Left kidney (tissue), 2 donors: Measurements from ENCODE around the gene AGXT. TPM values are rescaled to one million over a fixed set of nuclear protein-coding genes. Genes with fewer than 3 reads are reported as not detected.
"Not testable (repeated sequence)": the region's sequence is repeated elsewhere in the genome, so short reads cannot be mapped to it uniquely, and the experiment has no call there.

Experiments used
- DNase-seq: peaks from one replicate; pipeline ENCODE4 v3.0.0-alpha.2; 2013
- polyA plus RNA-seq: library from polyadenylated mRNA; unstranded; fragments of 120-200 nt; gene quantifications from one replicate; pipeline ENCODE4 v1.2.1, GENCODE V29; 2013; ENCODE audit not compliant: insufficient read length

AGXT gene
- polyA plus RNA-seq, 1 donor: 0.12 TPM

GRCh38 chr2:240839152-240840143 lies 29.2 kb upstream of the AGXT start:
- DNase-seq: no peak

GRCh38 chr2:240840435-240841060 lies 28.1 kb upstream of the AGXT start:
- DNase-seq: peak; percentile 77

DNA sequence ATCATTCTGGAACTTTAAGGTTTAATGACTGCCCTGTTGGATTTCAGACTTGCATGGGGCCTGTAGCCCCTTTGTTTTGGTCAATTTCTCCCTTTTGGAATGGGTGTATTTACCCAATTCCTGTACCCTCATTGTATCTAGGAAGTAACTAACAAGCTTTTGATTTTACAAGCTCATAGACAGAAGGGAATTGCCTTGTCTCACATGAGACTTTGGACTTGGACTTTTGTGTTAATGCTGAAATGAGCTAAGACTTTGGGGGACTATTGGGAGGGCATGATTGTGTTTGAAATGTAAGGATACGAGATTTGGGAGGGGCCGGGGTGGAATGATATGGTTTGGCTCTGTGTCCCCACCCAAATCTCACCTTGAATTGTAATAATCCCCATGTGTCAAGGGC lies 22.3 kb upstream of the AGXT start:
- not testable (repeated sequence) for DNase-seq

GRCh38 chr2:240846873-240847595 lies 21.6 kb upstream of the AGXT start:
- DNase-seq: no peak

- DNase-seq: no peak
Observed at GRCh38 chr2:240847817-240848216, 20.8 kb upstream of the AGXT start.

- DNase-seq: no peak
Observed at GRCh38 chr2:240848900-240849680, 19.5 kb upstream of the AGXT start.

- DNase-seq: no peak
Observed at GRCh38 chr2:240850026-240850425, 18.6 kb upstream of the AGXT start.

DNA sequence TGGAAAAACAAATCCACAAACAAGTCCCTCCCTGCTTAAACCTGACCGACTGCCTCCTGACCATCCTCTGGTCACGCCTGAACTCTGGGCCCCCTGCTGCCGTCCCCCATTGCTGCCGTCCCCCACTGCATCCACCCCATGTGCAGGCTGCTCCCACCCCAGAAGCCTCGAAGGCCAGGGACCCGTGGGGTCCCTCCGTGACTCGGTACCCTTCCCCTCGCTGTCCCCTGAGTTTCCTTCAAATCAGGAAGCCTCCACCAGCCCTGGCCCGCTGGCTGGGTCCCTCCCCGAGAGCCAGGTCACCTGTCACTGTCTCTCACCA lies 17.9 kb upstream of the AGXT start:
- no peak for DNase-seq

DNA sequence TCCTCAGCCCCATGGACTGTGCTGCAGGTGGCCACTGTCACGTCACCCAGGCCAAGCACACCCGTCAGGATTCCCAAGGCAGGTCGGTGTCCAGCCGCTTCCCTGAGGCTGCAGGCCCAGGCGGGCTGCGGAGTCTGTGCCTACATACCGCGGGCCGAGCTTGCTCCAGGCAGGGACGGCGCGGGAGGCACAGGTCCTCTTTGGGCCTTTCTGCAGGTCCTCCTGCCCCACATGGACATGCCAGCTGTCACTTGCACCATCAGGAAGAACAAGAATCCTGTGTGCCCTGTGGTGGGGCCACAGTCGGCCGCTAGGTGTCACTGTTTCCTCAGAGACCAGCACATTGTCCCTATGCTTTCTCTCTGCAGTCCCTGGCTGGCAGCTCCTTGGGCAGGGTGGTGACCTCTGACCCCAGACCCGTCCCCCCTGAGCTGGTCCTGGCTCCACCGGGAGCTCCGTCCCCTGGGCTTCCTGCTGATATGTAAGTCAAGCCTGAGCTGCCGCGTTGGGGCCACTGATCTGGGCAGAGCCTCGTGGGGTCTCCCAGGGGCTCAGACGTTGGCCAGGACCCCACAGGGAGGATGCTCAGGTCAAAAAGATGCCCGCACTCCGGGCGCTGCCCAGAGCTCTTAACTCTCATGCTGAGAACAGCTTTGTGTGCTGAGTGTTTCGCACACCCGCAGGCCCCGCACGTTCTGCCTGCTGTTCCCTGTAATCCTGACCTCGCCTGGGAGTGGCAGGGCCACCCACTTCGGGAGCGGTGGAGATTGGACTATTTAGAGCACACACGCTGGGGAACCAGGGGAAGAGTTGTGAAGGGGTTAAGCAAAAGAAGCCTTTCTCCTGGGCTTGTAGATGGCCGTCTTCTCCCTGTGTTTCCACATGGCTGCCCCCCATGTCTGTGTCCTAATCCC lies 17.3 kb upstream of the AGXT start:
- DNase-seq: peak; percentile 71

DNA sequence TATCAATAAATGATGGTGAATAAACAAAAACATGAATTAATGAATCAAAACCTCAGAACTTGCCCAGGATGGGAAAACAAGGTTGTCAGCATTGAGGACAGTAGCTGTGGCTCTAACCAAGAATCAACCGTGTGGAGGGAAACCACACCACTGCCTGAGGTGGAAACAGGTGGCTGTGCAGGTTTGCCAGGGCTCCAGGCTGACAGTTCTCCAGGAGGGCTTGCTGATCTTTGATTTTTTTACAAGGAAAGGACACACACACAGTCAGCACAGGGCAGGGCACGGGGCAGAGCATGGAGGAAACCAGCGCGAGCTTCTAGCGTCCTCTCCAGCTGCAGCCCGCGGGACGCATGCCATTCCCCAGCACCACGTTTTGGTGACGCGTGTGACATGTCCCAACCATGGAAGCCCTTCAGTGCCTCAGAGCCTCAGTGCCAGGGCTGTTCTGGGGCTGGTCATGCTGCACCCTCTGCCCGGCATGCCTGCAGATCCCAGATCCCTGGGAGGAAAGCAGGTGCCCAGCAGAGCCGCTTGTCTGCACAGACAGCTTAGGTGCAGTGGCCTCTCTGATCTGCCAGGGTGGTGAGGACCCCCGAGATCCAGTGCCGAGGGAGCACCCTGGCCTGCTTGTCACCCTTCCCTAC lies 15.8 kb upstream of the AGXT start:
- no peak for DNase-seq

- no peak for DNase-seq
Observed at GRCh38 chr2:240855670-240856069, 13.0 kb upstream of the AGXT start.

- no peak for DNase-seq
Observed at GRCh38 chr2:240856151-240856980, 12.3 kb upstream of the AGXT start.

DNA sequence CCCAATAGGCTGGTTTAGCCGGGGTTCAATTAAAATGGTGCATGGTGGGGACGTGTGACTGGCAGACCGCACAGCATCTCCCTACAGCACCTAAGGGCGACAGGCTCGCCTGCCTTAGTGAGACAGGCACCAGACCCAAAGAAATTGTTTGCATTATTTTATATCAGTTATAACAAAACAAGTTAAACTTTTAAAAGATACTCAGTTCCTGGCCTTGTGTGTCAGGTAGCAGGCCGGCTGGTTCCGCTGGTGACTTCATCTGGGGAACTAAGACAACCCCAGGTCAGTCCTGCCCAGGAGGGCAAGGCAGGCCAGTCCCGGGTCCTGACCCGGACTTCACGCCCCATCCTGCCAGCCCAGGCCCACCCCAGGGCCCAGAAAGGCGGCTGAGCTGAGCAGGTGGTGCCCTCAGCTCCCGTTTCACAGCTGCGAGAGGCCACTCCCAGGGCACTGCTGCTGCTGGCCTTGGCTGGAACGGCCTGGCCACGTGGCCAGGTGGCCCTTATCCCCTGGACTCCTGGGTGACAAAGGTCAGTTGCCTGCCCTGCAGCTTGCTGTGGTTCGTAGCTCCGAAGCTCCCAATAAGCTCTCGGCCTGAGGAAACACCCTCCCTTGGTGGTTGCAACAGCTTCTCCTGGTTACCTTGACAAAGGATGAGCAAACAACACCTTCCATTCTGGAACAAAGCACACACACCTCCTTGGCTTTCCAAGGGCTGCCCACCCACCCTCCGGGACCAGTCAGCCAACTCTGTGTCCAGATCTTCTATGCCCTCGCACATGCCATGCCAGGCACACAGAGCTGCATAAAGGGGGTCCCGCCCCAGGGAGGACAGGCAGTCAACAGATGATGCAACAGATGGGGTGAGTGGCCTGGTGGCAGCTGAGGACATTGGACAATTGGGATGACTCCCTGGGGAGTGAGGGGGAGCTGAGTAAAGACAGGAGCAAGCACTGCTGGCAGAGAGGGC lies 11.3 kb upstream of the AGXT start:
- DNase-seq: no peak

GRCh38 chr2:240858321-240858720 lies 10.3 kb upstream of the AGXT start:
- no peak for DNase-seq

DNA sequence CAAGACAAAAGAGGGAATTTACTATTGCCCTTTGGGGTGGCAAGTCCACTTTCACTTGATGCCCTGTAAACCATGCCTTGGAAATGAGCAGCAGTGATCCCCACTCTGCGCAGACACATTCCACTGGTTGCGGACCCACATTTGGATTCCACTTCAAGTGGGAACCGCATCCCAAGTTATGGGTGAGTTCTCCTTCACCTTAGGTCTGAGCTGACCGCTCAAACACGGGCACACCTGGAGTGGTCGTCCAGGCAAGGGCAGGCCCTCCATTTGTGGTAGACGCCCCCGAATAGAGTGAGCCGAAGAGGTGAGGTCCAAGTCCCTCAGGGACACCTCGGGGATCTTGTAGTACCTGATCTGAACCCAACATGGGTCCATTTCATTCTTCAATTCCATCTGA lies 9.8 kb upstream of the AGXT start:
- no peak for DNase-seq

DNA sequence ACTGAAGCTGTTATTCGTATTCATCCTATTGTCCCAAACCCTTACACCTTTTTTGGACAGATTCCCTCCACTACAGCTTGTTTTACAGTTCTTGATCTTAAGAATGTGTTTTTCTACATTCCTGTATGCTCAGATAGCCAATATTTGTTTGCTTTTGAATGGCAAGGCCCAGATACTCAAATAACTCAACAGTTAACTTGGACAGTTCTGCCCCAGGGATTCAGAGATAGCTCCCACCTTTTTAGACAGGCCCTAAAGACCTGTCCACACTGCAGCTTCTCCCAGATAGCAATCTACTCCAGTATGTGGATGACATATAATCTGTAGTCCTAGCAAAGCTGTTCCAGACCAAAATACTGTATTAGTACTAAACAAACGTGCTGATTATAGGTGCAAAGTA lies 7.1 kb upstream of the AGXT start:
- no peak for DNase-seq

DNA sequence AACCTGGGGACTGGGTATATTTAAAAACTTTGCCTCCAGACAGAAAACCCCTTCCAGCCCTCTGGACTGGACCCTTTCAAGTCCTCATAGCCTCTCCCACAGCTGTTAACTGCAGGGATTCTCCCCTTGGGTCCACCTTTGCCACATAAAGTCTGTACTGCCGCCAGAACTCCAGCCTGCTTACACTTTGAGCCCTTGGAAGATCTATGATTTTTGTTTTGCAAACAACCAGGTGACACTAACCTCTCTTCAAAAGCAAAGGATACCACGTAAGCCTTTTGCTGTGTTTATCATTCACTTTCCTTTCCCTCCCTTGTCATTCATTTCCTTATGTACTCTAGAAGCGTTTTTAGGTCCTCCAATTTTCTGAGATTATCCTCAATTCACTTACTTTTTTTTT lies 4.1 kb upstream of the AGXT start:
- DNase-seq: no peak

DNA sequence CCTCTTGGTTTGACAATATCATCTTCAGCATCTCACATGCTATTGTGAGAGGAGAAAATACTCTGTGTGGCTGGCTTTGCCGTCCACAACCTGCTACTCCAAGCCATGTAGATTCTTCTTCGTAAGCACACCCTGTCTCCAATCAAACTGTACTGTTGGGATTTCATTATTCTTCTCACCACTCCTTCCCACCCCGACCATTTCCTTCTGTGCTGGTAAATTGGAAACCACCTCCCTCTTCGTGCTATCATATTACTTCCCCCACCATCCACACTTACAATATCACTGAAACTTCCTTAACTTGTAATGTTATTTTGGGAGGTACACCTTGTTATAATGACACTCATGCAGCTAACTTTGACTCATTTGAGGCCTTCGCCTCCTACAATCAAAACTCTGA lies 3.2 kb upstream of the AGXT start:
- DNase-seq: no peak
